ENCODE results near the gene EXOSC2. TPM values are rescaled to one million over a fixed set of nuclear protein-coding genes. Genes with fewer than 3 reads are reported as not detected.

The EXOSC2 gene
- total and polyA plus RNA-seq, 2 of the 8 experiments (the other 6 are each of a cell fraction or from before 2014, with no cell fraction given), result 47.8 to 93.6 TPM

GRCh38 chr9:130663258-130663976 lies 30.2 kb upstream of the EXOSC2 start (continued):
- TF ChIP-seq CHD7 (IDR thresholded peaks at IDR 0.05; ENCODE audit: insufficient replicate concordance, low read length) (no peak), JUND (IDR thresholded peaks at IDR 0.05; ENCODE audit: low read length) (no peak), CTBP2 (IDR thresholded peaks at IDR 0.05; ENCODE audit: borderline replicate concordance, insufficient read depth, insufficient read length, low read length) (peak; percentile 97), RBBP5 (IDR thresholded peaks at IDR 0.05; ENCODE audit: borderline replicate concordance, low read depth, low read length) (0 out of 2 replicates have a peak, but pooled peaks have one; percentile 40), POLR2A (IDR thresholded peaks at IDR 0.05; ENCODE audit: control extremely low read depth in 1 of 2, low read depth in 2 of 2, low read length in 2 of 2) (no peak), USF2 (IDR thresholded peaks at IDR 0.05; ENCODE audit: low read length) (no peak)

All from H1 (cell line).